Prostate gland (tissue), 2 donors: ENCODE measurements around the gene NFU1.

Experiments used
- CTCF ChIP-seq, 4 experiments: fragments of 200-600 bp in 2 of 4; fragments of 450-650 bp in 2 of 4; sonication (generic) in 2 of 4; IDR thresholded peaks; 1 replicate in 3 of 4; 2 replicates in 1 of 4; pipeline ENCODE4 v1.5.1; 2016 to 2019; ENCODE audit warnings: antibody characterized with exemption in 4 of 4, mild to moderate bottlenecking in 2 of 4, moderate library complexity in 2 of 4
- POLR2A ChIP-seq: fragments of 450-650 bp; IDR thresholded peaks from one replicate; pipeline ENCODE4 v1.6.1; 2016; ENCODE audit warnings: antibody characterized with exemption, mild to moderate bottlenecking
- POLR2AphosphoS5 ChIP-seq: sonication (generic); formaldehyde crosslinking; IDR thresholded peaks from one replicate; pipeline ENCODE4 v1.6.1; 2017; ENCODE audit warnings: antibody characterized with exemption

- TF ChIP-seq POLR2A (no peak), CTCF (IDR thresholded peaks at IDR 0.05) (no peak), POLR2AphosphoS5 (no peak)
Measured at GRCh38 chr2:69385443-69386151, 51.6 kb downstream of the NFU1 start.
